Endothelial cell of umbilical vein (primary cell): ENCODE data around the gene TH. TPM values are rescaled to one million over a fixed set of nuclear protein-coding genes. Genes with fewer than 3 reads are reported as not detected.

Experiments
- BruUV-seq: library from RNA; stranded (reverse); fragments of 400-500 nt; replicated peaks from 2 replicates; lab custom pipeline; 2021; lab: Mats Ljungman, UMichigan
- CTCF ChIA-PET: fragments of 300-600, 350-600 bp; sonication (Branson Sonifier 250); formaldehyde crosslinking; loops from one replicate; lab custom pipeline; 2021; ENCODE audit warnings: antibody characterized with exemption, inconsistent platforms; lab: Charles Lee
- POLR2A ChIA-PET: fragments of 300-600, 350-600 bp; sonication (Branson Sonifier 250); formaldehyde crosslinking; loops from one replicate; lab custom pipeline; 2021; ENCODE audit warnings: antibody characterized with exemption, inconsistent platforms; lab: Charles Lee
- DNase-seq: peaks from one replicate; pipeline ENCODE4 v3.0.0-alpha.2; 2011; ENCODE audit warnings: low read depth, low spot score
- FAIRE-seq: peaks from 2 replicates; lab custom pipeline; 2011; peaks lifted over from hg19 to GRCh38; lab: Jason Lieb, UNC
- H2AFZ ChIP-seq: 2 replicates; pipeline ENCODE4 v1.6.0; 2012; ENCODE audit warnings: low read depth, low read length, control low read depth, inconsistent platforms
- H3K27ac ChIP-seq: 2 replicates; pipeline ENCODE4 v1.5.1; 2011; ENCODE audit warnings: low read depth, mild to moderate bottlenecking, control low read depth, low read length, moderate library complexity; ENCODE audit not compliant: insufficient read depth
- H3K27me3 ChIP-seq, 2 experiments: 2 replicates each; pipeline versions ENCODE4 v1.6.0 to v1.6.1; 2011; ENCODE audit warnings: low read length in 2 of 2, mixed read lengths in 1 of 2; ENCODE audit not compliant: control insufficient read depth in 2 of 2, insufficient read depth in 2 of 2
- H3K36me3 ChIP-seq, 2 experiments: 2 replicates in 1 of 2; 3 replicates in 1 of 2; pipeline ENCODE4 v1.5.1; 2011; ENCODE audit warnings: low read length in 2 of 2, mild to moderate bottlenecking in 1 of 2, moderate library complexity in 1 of 2; ENCODE audit not compliant: control insufficient read depth in 2 of 2, insufficient read depth in 2 of 2; ENCODE audit errors: extremely low read depth in 1 of 2
- H3K4me1 ChIP-seq: 3 replicates; pipeline ENCODE4 v1.5.1; 2011; ENCODE audit warnings: mild to moderate bottlenecking, low read length; ENCODE audit not compliant: control insufficient read depth, insufficient read depth; ENCODE audit errors: extremely low read depth
- H3K4me2 ChIP-seq: 2 replicates; pipeline ENCODE4 v1.6.1; 2011; ENCODE audit warnings: low read length, control low read depth, mixed read lengths; ENCODE audit not compliant: insufficient read depth
- H3K4me3 ChIP-seq, 3 experiments: fragments of 200-600 bp in 1 of 3; sonication (generic), shearing (Covaris generic) in 1 of 3; replicated peaks in 1 of 3; 2 replicates each; pipeline ENCODE4 v1.5.1; 2011 to 2016; ENCODE audit warnings: control low read depth in 3 of 3, low read length in 3 of 3, mild to moderate bottlenecking in 2 of 3, inconsistent platforms in 1 of 3, low read depth in 1 of 3, moderate library complexity in 1 of 3; ENCODE audit not compliant: insufficient read depth in 1 of 3
- H3K79me2 ChIP-seq: 2 replicates; pipeline ENCODE4 v1.6.0; 2012; ENCODE audit warnings: low read length, inconsistent platforms; ENCODE audit not compliant: control insufficient read depth, insufficient read depth
- H3K9ac ChIP-seq: replicated peaks from 2 replicates; pipeline ENCODE3; 2011; ENCODE audit warnings: low read length, control low read depth; ENCODE audit not compliant: insufficient read depth; ENCODE audit errors: extremely low read depth
- H3K9me1 ChIP-seq: replicated peaks from 3 replicates; pipeline ENCODE4 v1.6.0; 2011; ENCODE audit warnings: mild to moderate bottlenecking, low read length; ENCODE audit not compliant: control insufficient read depth, insufficient read depth; ENCODE audit errors: extremely low read depth
- H3K9me3 ChIP-seq: replicated peaks from 2 replicates; pipeline ENCODE4 v1.5.1; 2012; ENCODE audit warnings: low read length, inconsistent platforms; ENCODE audit not compliant: control insufficient read depth, insufficient read depth
- H4K20me1 ChIP-seq: replicated peaks from 2 replicates; pipeline ENCODE3; 2011; ENCODE audit warnings: mild to moderate bottlenecking, low read length; ENCODE audit not compliant: control insufficient read depth, insufficient read depth; ENCODE audit errors: extremely low read depth
- EZH2 ChIP-seq: IDR thresholded peaks from 2 replicates; pipeline ENCODE4 v1.6.1; 2012; ENCODE audit warnings: borderline replicate concordance, low read depth, mild to moderate bottlenecking, moderate library complexity, low read length, inconsistent platforms; ENCODE audit not compliant: severe bottlenecking
- FOS ChIP-seq: IDR thresholded peaks from 2 replicates; pipeline ENCODE4 v1.6.1; 2011; ENCODE audit warnings: mild to moderate bottlenecking, low read length, moderate library complexity, borderline replicate concordance; ENCODE audit not compliant: insufficient read depth
- GATA2 ChIP-seq: IDR thresholded peaks from 2 replicates; pipeline ENCODE4 v1.7.0; 2011; ENCODE audit warnings: low read depth, mild to moderate bottlenecking, moderate library complexity, mixed read lengths, low read length; ENCODE audit not compliant: insufficient read length, insufficient read depth
- JUN ChIP-seq: IDR thresholded peaks from 2 replicates; pipeline ENCODE4 v1.6.1; 2011; ENCODE audit warnings: borderline replicate concordance, low read depth; ENCODE audit not compliant: insufficient read length, insufficient read depth
- POLR2A ChIP-seq: IDR thresholded peaks from 2 replicates; pipeline ENCODE4 v1.6.1; 2012; ENCODE audit warnings: low read depth, mild to moderate bottlenecking, control low read depth, low read length
- POLR2AphosphoS5 ChIP-seq: IDR thresholded peaks from 2 replicates; pipeline ENCODE4 v1.6.1; 2012; ENCODE audit warnings: low read depth, mild to moderate bottlenecking, control low read depth, low read length, moderate library complexity; ENCODE audit not compliant: insufficient read depth
- dilution Hi-C: fragments of 300-500 bp; cut with MboI; formaldehyde crosslinking; loops from one replicate; pipeline ENCODE4 v1.15.0; 2019; ENCODE audit warnings: low sequenced_read_pairs; ENCODE audit not compliant: extremely low pct_ligation_motif_present
- intact Hi-C: fragments of 100-400 bp; cut with micrococcal nuclease; formaldehyde crosslinking; loops from one replicate; pipeline ENCODE4 v1.10.0; 2022
- polyA plus RNA-seq, 4 experiments: library from polyadenylated mRNA; depleted of rRNA in 3 of 4; stranded (reverse) in 3 of 4; unstranded in 1 of 4; fragments of >200 nt; gene quantifications; 2 replicates each; pipeline versions ENCODE4 v1.2.1 to v1.2.3, GENCODE V29; 2011 to 2012; ENCODE audit warnings: missing spikeins in 1 of 4
- total RNA-seq: library from RNA; stranded (reverse); gene quantifications from 2 replicates; pipeline ENCODE4 v1.2.3, GENCODE V29; 2021
- TF ChIP-seq, protein P1 (sequence below), 2 donors: IDR thresholded peaks; 1 replicate in 1 of 2; 2 replicates in 1 of 2; pipeline ENCODE4 v1.5.1; 2011; ENCODE audit warnings: low read length in 2 of 2, mild to moderate bottlenecking in 2 of 2, moderate library complexity in 2 of 2, control low read depth in 1 of 2, inconsistent platforms in 1 of 2, low read depth in 1 of 2; ENCODE audit not compliant: insufficient read depth in 1 of 2; ENCODE audit errors: extremely low read depth in 1 of 2
- TF ChIP-seq, protein P2 (sequence below): IDR thresholded peaks from 2 replicates; pipeline ENCODE4 v1.6.1; 2011; ENCODE audit not compliant: insufficient read depth, insufficient read length

TH gene
- total and polyA plus RNA-seq, 2 donors (not counting 3 experiments of a cell fraction or from before 2014, with no cell fraction given) = not detected

DNA sequence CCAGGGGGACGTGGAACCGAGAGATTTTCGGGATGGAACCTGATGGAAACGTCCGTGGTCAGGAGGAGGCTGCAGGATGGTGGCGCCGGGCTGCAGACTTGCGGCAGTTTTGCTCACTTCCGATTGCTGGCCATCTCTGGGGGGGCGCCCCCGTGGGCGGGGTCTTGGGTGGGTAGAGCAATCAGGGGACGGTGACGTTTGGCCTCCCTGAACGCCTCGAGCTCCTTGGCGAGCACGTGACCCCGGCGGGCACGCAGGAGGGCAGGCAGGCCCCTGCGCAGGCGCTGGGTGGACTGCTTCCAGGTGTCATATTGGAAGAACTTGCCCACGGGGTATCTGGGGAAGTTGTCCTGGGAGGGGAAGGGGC lies 38.8 kb downstream of the TH start:
- BruUV-seq = no TSS peak
- CTCF ChIA-PET = interaction anchor here (1.1 to 1.3 kb wide), 2 partner anchors 18 to 19 kb away, joined by 3 to 4 read pairs; no protein-coding TSS in a partner anchor
- TF ChIP-seq FOS (no peak), POLR2AphosphoS5 (no peak), JUN (no peak), POLR2A (no peak), EZH2 (no peak), GATA2 (no peak)
- TF ChIP-seq, protein P1, sequence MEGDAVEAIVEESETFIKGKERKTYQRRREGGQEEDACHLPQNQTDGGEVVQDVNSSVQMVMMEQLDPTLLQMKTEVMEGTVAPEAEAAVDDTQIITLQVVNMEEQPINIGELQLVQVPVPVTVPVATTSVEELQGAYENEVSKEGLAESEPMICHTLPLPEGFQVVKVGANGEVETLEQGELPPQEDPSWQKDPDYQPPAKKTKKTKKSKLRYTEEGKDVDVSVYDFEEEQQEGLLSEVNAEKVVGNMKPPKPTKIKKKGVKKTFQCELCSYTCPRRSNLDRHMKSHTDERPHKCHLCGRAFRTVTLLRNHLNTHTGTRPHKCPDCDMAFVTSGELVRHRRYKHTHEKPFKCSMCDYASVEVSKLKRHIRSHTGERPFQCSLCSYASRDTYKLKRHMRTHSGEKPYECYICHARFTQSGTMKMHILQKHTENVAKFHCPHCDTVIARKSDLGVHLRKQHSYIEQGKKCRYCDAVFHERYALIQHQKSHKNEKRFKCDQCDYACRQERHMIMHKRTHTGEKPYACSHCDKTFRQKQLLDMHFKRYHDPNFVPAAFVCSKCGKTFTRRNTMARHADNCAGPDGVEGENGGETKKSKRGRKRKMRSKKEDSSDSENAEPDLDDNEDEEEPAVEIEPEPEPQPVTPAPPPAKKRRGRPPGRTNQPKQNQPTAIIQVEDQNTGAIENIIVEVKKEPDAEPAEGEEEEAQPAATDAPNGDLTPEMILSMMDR (IDR thresholded peaks at IDR 0.05; ENCODE audit: extremely low read depth in 1 of 2, insufficient read depth in 1 of 2, low read depth in 1 of 2, low read length in 2 of 2) = no peak
- TF ChIP-seq, protein P2, sequence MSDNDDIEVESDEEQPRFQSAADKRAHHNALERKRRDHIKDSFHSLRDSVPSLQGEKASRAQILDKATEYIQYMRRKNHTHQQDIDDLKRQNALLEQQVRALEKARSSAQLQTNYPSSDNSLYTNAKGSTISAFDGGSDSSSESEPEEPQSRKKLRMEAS = no peak
- no peak overlapping the region for H2AFZ ChIP-seq
- no peaks in the 10 kb centered on the region for H3K9me3 ChIP-seq
- DNase-seq (no peak), FAIRE-seq (no peak)
- no peak overlapping the region for H3K27ac ChIP-seq
- no peaks in the 10 kb centered on the region for H3K79me2 ChIP-seq
- no peaks in the 10 kb centered on the region for H3K9me1 ChIP-seq
- H3K9ac ChIP-seq = no peak overlapping the region
- no peaks in the 10 kb centered on the region for H4K20me1 ChIP-seq
- dilution Hi-C loops (no loop called here), intact Hi-C loops (no loop called here)
- POLR2A ChIA-PET = no interaction called here
- H3K4me3 ChIP-seq = no peak overlapping the region
- no peaks in the 10 kb centered on the region for H3K36me3 ChIP-seq
- H3K4me1 ChIP-seq = peaks cover 3% of the 10 kb centered on the region
- H3K27me3 ChIP-seq = peaks cover 2 to 6% of the 10 kb centered on the region in 2 experiments
- no peak overlapping the region for H3K4me2 ChIP-seq
